ENCODE data around the gene CYP3A5.
A peak's percentile ranks its signal among the peaks of the same experiment; 100 is the strongest.
"Not testable (repeated sequence)": the region's sequence is repeated elsewhere in the genome, so short reads cannot be mapped to it uniquely, and the experiment has no call there.

Gene CYP3A5

GRCh38 chr7:99638731-99639130 is 41.1 kb downstream of the CYP3A5 start:
- no peak for DNase-seq

- DNase-seq, result not testable (repeated sequence)
Observed at GRCh38 chr7:99637414-99637813, 42.4 kb downstream of the CYP3A5 start.

- no peak for DNase-seq
Observed at GRCh38 chr7:99631295-99632109, 48.3 kb downstream of the CYP3A5 start.

DNA sequence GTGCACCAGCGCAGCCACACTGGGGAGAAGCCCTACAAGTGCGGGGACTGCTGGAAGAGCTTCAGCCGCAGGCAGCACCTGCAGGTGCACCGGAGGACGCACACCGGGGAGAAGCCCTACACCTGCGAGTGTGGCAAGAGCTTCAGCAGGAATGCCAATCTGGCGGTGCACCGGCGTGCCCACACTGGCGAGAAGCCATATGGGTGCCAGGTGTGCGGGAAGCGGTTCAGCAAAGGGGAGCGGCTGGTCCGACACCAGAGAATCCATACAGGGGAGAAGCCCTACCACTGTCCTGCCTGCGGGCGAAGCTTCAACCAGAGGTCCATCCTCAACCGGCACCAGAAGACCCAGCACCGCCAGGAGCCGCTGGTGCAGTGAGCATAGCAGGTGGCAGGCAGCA is 50.2 kb downstream of the CYP3A5 start:
- DNase-seq, result no peak

GRCh38 chr7:99628471-99629465 is 51.0 kb downstream of the CYP3A5 start:
- DNase-seq, result no peak

DNA sequence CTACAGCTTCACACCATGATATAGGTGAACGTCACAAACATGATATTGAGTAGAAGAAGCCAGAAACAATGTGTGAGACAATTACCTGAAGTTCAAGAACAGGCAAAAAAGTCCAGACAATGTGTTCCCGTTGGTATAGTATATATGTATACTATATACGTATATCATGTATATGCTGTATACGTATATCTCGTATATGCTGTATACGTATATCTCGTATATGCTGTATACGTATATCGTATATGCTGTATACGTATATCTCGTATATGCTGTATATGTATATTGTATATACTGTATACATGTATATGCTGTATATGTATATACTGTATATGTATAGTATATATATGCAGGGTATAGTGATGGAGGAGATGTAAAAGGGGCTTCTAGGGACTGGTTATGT is 52.3 kb downstream of the CYP3A5 start:
- DNase-seq, result no peak

GRCh38 chr7:99626661-99627060 is 53.1 kb downstream of the CYP3A5 start:
- no peak for DNase-seq

DNA sequence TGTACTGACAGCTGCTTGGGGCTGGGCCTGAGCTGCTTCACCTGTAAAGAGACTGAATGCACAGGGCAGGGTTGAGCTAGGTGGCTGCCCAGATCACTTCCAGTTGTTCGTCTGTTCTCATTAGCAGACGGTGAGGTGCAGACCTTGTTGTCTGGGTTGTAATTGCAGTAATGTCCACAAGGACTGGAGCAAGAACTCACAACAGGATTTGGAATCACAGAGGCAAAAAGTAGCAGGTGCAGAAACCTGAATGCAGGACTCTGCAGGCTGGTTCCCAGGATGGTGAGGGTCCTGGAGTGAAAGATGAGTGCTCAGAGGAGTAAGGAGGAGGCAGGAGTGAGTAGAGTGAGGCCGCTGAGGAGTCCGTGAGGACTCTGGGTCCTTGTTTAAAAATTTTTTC is 53.8 kb downstream of the CYP3A5 start:
- DNase-seq, result no peak

DNA sequence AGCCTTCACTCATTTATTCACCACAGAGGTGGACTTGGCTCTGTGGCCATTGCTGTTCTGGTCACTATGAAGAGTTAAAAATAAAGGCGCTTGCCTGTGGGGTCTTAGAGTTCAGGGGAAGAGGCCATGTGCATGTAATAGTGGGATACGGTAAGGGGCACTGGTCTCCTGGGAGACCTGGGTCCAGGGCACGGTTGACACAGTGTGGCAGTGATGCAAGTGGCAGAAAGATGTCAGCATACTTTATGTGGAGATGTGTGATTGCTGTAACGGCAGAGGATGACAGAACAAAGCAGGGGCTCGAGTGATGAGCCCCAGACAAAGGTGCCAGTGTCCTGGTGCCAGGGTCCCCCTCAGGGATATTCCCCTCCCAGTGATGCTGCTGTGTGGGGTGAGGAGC is 54.5 kb downstream of the CYP3A5 start:
- DNase-seq, result no peak

DNA sequence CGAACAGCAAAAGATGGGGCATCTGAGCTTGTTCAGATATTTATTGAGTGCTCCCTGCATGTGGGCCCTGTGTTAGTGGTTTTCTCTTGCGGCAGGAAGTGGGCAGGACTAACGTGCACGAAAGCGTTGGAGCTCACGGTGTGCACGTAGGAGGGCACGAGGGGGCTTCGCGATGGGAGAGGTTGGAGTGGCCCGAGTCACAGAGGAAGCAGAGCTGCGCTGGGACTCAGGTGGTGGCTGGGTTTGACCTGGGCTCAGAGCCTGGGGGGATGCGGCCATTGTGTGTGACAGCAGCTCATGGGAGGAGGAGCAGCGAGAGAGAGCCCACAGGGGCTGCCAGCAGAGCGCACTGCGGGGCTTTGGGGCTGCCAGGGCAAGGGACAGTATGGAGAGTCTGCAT is 55.3 kb downstream of the CYP3A5 start:
- no peak for DNase-seq

DNA sequence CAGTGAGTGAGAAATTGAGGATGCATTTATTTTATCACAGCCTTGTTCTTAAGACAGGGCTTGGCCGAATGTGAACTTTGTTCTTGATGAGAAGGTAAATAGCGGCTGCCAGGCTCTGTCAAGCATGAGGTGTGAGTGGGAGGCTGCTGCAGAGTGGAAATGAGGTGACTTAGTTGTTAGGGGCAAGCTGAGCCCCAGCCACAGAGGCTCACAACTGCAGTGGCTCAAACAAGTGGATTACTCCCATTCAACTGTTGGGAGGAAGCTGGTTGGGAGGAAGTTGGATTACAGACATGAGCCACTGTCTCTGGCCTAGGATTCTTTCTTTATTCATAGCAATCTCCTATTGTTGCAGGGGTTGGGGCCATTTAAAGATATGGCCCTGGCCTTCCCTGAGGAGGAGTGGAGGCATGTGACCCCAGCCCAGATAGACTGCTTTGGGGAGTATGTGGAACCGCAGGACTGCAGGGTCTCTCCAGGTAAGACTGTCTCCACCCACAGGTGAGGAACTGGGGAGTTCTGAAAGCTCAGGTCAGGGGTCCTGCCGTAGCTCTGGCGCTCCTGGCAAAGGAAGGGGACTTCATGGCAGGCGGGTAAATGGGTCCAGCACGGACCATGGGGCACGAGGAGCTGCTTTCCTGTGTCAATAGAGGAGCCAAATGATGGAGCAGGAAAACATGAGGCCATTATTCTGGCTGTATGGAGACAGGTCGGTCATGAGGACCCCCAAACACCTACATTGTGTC is 55.9 kb downstream of the CYP3A5 start:
- DNase-seq, result no peak

DNA sequence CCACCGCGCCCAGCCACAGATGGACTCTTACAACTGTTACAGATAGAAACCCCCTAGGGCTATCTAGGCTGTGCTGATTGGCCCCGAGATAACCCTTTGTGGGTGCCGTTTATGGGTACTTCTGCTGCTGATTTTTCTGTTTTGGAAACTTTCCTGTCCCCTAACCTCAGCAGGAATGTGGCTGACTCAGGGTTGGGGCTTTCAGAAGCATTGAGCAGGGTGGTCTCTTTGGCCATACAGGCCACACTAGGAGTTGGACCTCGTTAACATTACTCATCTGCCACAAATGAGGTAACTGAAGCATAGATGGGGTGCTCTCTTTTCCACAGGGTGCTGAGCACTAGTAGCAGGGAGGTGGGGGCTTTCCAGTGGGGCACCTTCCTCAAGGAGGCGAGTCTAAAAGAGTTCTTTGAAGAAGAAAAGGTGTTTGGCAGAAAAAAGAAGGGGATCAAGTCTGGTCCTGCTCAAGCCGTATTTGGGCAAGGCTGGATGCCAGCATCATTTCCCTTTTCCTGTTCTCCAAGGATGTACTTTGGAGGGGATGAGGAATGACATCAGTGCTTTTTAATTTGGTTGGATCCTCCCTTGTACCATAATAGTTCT is 56.6 kb downstream of the CYP3A5 start:
- DNase-seq, result no peak

GRCh38 chr7:99622596-99622995 is 57.2 kb downstream of the CYP3A5 start:
- DNase-seq, result no peak

- DNase-seq, result no peak
Observed at GRCh38 chr7:99621271-99621670, 58.5 kb downstream of the CYP3A5 start.

- no peak for DNase-seq
Observed at GRCh38 chr7:99619571-99620130, 60.1 kb downstream of the CYP3A5 start.

GRCh38 chr7:99618726-99619125 is 61.1 kb downstream of the CYP3A5 start:
- DNase-seq, result peak; percentile 73

GRCh38 chr7:99617192-99617781 is 62.5 kb downstream of the CYP3A5 start:
- DNase-seq, result no peak

GRCh38 chr7:99616359-99617191 is 63.2 kb downstream of the CYP3A5 start, which contains the start of gene ZSCAN25:
TSS of gene ZSCAN25 (plus strand) at chr7:99616946. CDS start at chr7:99619607, 2,661 bp downstream.
- DNase-seq, result peak; percentile 92

DNA sequence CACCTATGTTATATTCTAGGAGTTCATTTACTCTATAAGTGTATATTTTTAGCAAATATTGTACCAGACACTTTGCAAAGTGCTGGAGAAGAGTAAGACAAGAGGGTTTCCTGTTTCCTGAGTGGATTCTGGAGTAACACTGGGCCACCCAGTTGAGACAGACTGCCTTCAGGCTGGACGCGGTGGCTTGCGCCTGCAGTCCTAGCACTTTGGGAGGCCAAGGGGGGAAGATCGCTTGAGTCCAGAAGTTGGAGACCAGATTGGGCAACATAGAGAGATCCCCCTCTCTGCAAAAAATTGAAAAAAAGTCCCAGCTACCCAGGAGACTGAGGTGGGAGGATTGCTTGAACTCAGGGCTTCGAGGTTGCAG is 63.8 kb downstream of the CYP3A5 start:
- no peak for DNase-seq

DNA sequence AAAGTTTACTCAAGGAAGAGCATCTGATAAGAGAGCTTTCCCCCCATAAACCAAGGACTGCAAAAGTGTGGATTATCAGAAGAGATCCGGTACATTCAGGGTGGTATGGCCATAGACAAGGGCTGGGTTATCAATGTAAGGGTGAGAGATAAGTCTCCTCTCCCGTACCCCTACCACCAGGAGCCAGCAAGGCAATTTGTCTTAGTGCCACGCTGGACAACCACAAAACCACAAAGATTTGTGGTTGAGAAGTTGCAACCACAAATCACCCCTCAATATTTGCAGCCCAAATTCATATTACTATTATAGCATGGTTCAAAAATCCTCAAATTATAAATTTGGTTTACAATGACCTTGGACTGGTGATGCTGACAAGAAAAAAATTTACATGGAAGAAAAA is 65.3 kb downstream of the CYP3A5 start:
- no peak for DNase-seq

GRCh38 chr7:99607548-99607947 is 72.2 kb downstream of the CYP3A5 start:
- DNase-seq, result no peak

All from fibroblast of skin of back (primary cell).